Activated naive CD8-positive, alpha-beta T cell treated with anti-CD3 and anti-CD28 coated beads, Interleukin-2, amount 10 ng/mL, durations not matched to agents 7 days and 5 days (primary cell): Measurements from ENCODE around the gene TRIM27. TPM values are rescaled to one million over a fixed set of nuclear protein-coding genes. Genes with fewer than 3 reads are reported as not detected.
"Not testable (repeated sequence)": the region's sequence is repeated elsewhere in the genome, so short reads cannot be mapped to it uniquely, and the experiment has no call there.

ENCODE experiments used
- ATAC-seq: fragments of 150-1000 bp; cut with Tn5 transposase; one replicate; pipeline ENCODE4 v1.10.0; 2021; ENCODE audit warnings: low read depth, moderate library complexity
- POLR2A ChIA-PET: fragments of 350-600 bp; sonication (Branson Sonifier 250); formaldehyde crosslinking; loops from one replicate; lab custom pipeline; 2021; ENCODE audit warnings: antibody characterized with exemption; lab: Charles Lee
- DNase-seq: peaks from one replicate; pipeline ENCODE4 v3.0.0; 2021
- H3K27ac Mint-ChIP-seq: one replicate; pipeline ENCODE4 v1.8.0; 2022; ENCODE audit warnings: mild to moderate bottlenecking, mixed read lengths
- H3K27me3 Mint-ChIP-seq: one replicate; pipeline ENCODE4 v1.8.0; 2022; ENCODE audit warnings: mild to moderate bottlenecking, moderate library complexity, mixed read lengths
- H3K36me3 Mint-ChIP-seq: one replicate; pipeline ENCODE4 v1.8.0; 2021; ENCODE audit warnings: mild to moderate bottlenecking, mixed read lengths
- H3K4me1 Mint-ChIP-seq: one replicate; pipeline ENCODE4 v1.8.0; 2021; ENCODE audit warnings: mixed read lengths
- H3K4me3 Mint-ChIP-seq: one replicate; pipeline ENCODE4 v1.8.0; 2022; ENCODE audit warnings: mild to moderate bottlenecking, moderate library complexity, mixed read lengths
- H3K9me3 Mint-ChIP-seq: one replicate; pipeline ENCODE4 v1.8.0; 2021; ENCODE audit warnings: mixed read lengths
- total RNA-seq, 2 experiments: library from RNA; stranded (reverse); gene quantifications; one replicate each; pipeline ENCODE4 v1.2.3, GENCODE V29; 2021

TRIM27 gene
- total RNA-seq, 2 experiments from 2014 or later, result 64.4 to 67.1 TPM

DNA sequence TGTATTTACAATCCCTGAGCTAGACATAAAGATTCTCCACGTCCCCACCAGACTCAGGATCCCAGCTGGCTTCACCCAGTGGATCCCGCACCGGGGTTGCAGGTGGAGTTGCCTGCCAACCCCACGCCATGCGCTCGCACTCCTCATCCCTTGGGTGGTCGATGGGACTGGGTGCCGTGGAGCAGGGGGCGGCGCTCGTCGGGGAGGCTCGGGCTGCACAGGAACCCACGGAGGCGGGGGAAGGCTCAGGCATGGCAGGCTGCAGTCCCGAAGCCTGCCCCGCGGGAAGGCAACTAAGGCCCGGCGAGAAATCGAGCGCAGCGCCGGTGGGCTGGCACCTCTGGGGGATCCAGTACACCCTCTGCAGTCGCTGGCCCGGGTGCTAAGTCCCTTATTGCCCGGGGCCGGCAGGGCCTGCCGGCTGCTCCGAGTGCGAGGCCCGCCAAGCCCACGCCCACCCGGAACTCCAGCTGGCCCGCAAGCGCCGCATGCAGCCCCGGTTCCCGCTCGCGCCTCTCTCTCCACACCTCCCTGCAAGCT is 25.9 kb upstream of the TRIM27 start:
- peaks cover 23% of the 10 kb centered on the region for H3K4me1 Mint-ChIP-seq
- POLR2A ChIA-PET, result interaction anchor here (0.6 kb wide), 1 partner anchor 1059 kb away, joined by 3 read pairs; no protein-coding TSS in a partner anchor
- not testable (repeated sequence) for H3K9me3 Mint-ChIP-seq, H3K27me3 Mint-ChIP-seq, H3K27ac Mint-ChIP-seq, H3K36me3 Mint-ChIP-seq, DNase-seq, H3K4me3 Mint-ChIP-seq, ATAC-seq

DNA sequence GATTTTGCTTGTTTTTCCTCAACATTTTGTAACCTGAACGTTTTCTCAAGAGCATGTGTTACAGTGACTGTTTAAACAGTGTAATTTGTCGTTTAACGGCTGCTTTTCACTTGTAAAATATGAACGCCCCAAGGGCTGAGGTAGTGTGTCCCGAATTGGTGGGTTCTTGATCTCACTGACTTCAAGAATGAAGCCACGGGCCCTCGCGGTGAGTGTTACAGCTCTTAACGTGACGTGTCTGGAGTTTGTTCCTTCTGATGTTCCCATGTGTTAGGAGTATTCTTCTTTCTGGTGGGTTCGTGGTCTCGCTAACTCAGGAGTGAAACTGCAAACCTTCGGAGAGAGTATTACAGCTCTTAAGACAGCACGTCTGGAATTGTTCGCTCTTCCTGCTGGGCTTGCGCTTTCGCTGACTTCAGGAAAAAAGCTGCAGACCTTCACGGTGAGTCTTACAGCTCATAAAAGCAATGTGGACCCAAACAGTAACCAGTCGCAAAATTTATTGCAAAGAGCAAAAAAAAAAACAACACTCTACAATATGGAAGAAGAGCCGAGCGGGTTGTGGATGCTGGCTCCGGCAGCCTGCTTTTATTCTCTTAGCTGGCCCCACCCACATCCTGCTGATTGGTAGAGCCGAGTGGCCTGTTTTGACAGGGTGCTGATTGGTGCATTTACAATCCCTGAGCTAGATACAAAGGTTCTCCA is 25.1 kb upstream of the TRIM27 start:
- Mint-ChIP-seq H3K4me1 (peaks cover 24% of the 10 kb centered on the region), H3K36me3 (no peaks in the 10 kb centered on the region), H3K27ac (no peak overlapping the region), H3K4me3 (no peak overlapping the region), H3K9me3 (no peaks in the 10 kb centered on the region), H3K27me3 (peaks cover 5% of the 10 kb centered on the region)
- POLR2A ChIA-PET, result interaction anchor here (0.6 kb wide), 1 partner anchor 1058 kb away, joined by 3 read pairs; no protein-coding TSS in a partner anchor
- ATAC-seq, result no peak
- no peak for DNase-seq

DNA sequence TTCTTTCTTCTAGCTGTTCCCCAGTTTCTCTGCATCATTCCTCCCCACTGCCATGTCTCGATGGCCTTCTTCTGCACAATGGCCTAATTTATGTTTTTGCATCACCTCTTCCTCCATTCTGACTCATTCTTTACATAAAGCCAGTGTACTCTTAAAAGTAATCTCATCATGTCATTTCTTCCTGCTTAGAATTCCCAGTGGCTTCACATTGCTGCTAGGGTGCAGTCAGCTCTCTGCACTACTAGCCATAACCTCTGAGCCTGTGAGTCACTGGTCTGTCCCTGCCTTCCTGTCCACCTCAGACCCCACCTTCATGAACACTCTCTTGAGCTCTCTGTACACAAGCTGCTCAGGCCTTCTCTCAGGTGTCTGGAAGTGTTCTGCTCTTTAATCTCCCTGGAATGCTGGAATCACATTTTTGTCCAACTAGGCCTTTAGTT is 24.1 kb upstream of the TRIM27 start:
- Mint-ChIP-seq H3K36me3 (no peaks in the 10 kb centered on the region), H3K27me3 (peaks cover 5% of the 10 kb centered on the region), H3K4me3 (no peak overlapping the region), H3K9me3 (no peaks in the 10 kb centered on the region), H3K27ac (no peak overlapping the region), H3K4me1 (peaks cover 26% of the 10 kb centered on the region)
- POLR2A ChIA-PET, result no interaction called here
- no peak for DNase-seq
- ATAC-seq, result no peak

DNA sequence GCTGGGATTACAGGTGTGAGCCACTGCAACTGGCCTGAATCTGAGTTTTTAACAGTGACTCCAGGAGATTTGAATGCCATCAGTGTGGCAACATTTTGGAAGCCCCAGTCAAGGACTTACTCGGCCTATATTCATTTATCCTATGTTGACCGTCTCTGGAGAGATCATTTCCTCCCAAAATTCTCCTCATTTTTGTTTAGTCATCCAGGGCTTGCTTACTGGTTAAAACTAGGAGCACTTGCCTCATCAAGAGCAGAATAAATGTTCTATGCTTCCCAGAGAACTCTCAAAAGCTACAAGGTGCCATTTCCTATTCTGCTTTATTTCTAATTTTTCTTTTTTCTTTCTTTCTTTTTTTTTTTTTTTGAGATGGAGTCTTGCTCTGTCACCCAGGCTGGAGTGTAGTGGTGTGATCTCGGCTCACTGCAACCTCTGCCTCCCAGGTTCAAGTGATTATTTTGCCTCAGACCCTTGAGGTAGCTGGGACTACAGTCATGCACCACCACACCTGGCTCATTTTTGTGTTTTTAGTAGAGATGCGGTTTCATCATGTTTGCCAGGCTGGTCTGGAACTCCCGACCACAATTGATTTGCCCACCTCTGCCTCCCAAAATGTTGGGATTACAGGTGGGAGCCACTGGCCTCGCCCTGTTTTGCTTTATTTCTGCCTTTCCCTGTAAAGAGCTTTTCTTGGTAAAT is 23.4 kb upstream of the TRIM27 start:
- Mint-ChIP-seq H3K27ac (no peak overlapping the region), H3K9me3 (no peaks in the 10 kb centered on the region)
- ATAC-seq, result no peak

DNA sequence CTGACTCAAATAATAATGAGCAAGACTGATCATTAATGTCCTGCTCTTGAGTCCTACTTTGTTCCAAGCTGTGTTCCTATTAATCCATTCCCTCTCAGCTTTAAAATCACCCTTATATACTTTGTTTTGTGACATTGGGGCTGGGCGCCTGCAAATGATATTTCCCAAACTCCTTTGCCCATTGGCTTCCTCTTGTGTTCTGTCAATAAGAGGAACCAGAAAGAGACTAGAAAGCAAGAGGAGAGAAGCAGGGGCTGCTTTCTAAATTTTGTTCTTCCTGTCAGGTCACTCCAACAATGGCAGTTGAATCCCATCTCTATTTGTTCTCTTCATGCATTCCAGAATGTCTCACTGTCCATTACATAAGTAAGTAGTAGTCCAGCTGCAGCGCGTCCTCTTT is 21.6 kb upstream of the TRIM27 start:
- POLR2A ChIA-PET, result interaction anchor here (0.5 to 1.4 kb wide), 3 partner anchors 8 to 79 kb away, joined by 3 to 4 read pairs (median 3); partner anchors contain the start of gene TRIM27
- Mint-ChIP-seq H3K4me3 (no peak overlapping the region), H3K27me3 (peaks cover 4% of the 10 kb centered on the region), H3K36me3 (no peaks in the 10 kb centered on the region), H3K9me3 (no peaks in the 10 kb centered on the region), H3K27ac (no peak overlapping the region), H3K4me1 (peaks cover 30% of the 10 kb centered on the region)
- no peak for DNase-seq
- ATAC-seq, result no peak

More for the DNA sequence above, 23.4 kb upstream of the TRIM27 start:
- H3K36me3 Mint-ChIP-seq, result no peaks in the 10 kb centered on the region
- POLR2A ChIA-PET, result no interaction called here
- H3K4me1 Mint-ChIP-seq, result peaks cover 28% of the 10 kb centered on the region
- no peak for DNase-seq
- peaks cover 4% of the 10 kb centered on the region for H3K27me3 Mint-ChIP-seq
- H3K4me3 Mint-ChIP-seq, result no peak overlapping the region

DNA sequence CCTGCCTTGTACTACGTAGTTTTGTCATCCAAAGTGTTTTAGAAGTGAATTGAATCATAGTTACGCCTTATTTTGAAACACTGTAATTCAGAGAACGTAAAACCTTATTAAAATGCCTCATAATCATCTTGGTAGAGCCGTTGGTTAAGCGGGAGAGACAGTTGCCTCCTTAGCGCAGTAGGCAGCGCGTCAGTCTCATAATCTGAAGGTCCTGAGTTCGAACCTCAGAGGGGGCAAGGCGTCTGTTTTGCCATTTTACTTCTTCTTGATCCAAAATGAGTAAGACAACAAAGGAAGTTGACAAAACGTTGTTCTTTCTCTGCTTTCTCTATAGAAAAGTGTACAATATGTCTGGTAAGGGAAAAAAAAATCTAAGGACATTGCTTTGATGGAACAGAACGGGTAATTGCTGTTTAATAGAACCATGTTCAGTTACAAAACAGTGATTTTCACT is 20.7 kb upstream of the TRIM27 start:
- H3K9me3 Mint-ChIP-seq, result no peaks in the 10 kb centered on the region
- POLR2A ChIA-PET, result no interaction called here
- H3K27me3 Mint-ChIP-seq, result peaks cover 4% of the 10 kb centered on the region
- peak overlapping the region; percentile 83 for H3K4me3 Mint-ChIP-seq
- peak; percentile 13 for ATAC-seq
- peak overlapping the region; percentile 87 for H3K27ac Mint-ChIP-seq
- peak; percentile 52 for DNase-seq
- peaks cover 34% of the 10 kb centered on the region for H3K4me1 Mint-ChIP-seq
- no peaks in the 10 kb centered on the region for H3K36me3 Mint-ChIP-seq

DNA sequence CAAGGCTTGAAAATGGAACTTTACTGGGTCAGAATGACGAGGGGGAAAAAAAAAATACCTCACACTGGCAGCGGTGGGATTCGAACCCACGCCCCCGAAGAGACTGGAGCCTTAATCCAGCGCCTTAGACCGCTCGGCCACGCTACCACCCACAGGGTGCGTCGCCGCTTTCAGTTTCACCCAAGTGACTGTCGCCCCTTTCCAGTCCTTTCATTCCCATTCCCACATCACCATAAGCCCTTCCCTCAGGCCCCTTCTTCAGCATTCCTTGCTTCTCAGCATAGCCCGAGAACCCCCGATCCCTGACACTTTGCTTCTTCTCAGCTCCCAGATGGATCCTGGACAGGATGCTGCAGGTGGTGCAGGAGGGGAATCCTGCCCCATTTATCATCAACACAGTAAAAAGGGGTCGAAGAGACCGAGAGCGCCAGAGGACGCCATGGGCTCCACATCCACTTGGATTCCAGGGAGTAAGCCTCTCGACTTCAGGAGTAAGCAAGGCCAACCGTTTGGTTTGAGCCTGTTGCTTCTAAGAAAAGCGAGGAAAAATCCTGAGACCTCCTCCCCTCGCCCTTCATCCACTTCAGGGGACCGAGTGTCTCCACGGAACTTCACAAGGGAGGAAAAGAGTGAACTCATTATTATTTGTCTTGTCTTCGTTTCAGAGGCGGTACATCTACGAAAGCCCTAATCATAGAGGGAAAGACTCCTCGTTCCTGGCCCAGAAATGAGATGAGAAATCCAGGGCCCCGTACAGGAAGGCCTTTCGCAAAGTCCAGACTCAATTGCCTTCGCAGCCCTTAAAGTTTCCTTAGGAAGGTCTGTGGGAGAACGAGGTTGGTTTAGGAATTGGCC is 20.0 kb upstream of the TRIM27 start:
- H3K4me1 Mint-ChIP-seq, result peaks cover 36% of the 10 kb centered on the region
- peak; percentile 77 for DNase-seq
- ATAC-seq, result peak; percentile 19
- H3K9me3 Mint-ChIP-seq, result no peaks in the 10 kb centered on the region
- POLR2A ChIA-PET, result no interaction called here
- H3K27me3 Mint-ChIP-seq, result peaks cover 4% of the 10 kb centered on the region
- H3K4me3 Mint-ChIP-seq, result peak overlapping the region; percentile 83
- no peaks in the 10 kb centered on the region for H3K36me3 Mint-ChIP-seq
- H3K27ac Mint-ChIP-seq, result peak overlapping the region; percentile 87

DNA sequence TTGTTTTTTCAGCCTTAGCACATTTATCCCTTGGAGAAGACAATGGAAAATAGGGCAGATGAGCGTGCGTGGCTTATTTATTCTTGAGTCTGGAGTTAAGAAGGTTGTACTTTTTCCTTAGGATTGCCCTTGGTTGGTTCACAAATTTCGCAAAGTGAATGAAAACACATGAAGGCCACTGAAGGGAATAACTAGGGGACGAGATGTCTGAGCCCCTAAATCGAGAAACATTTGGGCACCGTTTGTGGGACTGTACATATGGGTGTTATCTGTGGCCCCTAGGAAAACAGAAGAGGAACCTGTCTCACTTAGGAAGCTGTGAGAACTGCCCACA is 19.4 kb upstream of the TRIM27 start:
- DNase-seq (no peak), ATAC-seq (no peak)
- Mint-ChIP-seq H3K4me3 (peak overlapping the region; percentile 83), H3K36me3 (no peaks in the 10 kb centered on the region), H3K27ac (peak overlapping the region; percentile 87), H3K27me3 (peaks cover 4% of the 10 kb centered on the region), H3K4me1 (peaks cover 36% of the 10 kb centered on the region), H3K9me3 (no peaks in the 10 kb centered on the region)
- POLR2A ChIA-PET, result no interaction called here

DNA sequence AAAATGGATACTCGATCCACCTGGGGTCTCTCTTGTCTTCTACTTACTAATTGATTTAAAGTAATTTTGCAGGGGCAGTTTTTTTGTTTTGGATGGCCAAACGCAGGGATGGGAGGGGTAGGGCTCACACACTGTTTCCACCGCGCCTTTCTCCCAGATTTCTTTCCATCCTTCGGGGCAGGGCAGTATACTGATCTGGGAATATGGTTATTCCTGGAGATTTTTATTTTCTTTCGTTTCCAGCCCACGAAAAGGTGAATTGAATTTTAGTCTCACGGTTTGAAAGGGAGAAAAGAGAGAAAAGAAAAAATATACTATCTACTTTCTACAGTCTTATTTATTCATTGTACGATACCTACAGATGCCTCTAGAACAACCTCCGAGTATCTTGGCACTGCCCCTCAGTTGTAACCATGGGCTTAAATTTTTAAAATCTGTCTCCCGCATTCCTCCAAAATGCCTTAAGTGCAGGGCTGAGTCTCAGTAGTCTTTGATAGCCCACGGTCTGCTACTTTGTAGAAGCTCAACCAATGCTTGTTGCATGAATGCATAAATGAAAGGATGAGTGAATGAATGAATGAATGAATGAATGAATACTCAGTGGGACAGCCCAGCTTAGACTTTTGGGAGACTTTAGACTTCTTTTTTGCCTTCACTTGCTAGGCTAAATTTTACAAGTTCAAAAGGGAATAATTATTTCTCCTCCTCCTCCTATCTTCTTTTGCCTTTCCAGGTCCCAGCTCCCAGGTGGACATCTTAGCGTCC is 18.1 kb upstream of the TRIM27 start:
- ATAC-seq (no peak), DNase-seq (no peak)
- peak overlapping the region; percentile 86 for H3K4me3 Mint-ChIP-seq
- H3K27ac Mint-ChIP-seq, result peak overlapping the region; percentile 95
- no peaks in the 10 kb centered on the region for H3K36me3 Mint-ChIP-seq
- POLR2A ChIA-PET, result interaction anchor here (1.0 to 4.6 kb wide), 9 partner anchors 19 to 1049 kb away, joined by 3 to 39 read pairs (median 6); partner anchors contain the start of gene TRIM27
- no peaks in the 10 kb centered on the region for H3K9me3 Mint-ChIP-seq
- peaks cover 4% of the 10 kb centered on the region for H3K27me3 Mint-ChIP-seq
- peaks cover 37% of the 10 kb centered on the region for H3K4me1 Mint-ChIP-seq

DNA sequence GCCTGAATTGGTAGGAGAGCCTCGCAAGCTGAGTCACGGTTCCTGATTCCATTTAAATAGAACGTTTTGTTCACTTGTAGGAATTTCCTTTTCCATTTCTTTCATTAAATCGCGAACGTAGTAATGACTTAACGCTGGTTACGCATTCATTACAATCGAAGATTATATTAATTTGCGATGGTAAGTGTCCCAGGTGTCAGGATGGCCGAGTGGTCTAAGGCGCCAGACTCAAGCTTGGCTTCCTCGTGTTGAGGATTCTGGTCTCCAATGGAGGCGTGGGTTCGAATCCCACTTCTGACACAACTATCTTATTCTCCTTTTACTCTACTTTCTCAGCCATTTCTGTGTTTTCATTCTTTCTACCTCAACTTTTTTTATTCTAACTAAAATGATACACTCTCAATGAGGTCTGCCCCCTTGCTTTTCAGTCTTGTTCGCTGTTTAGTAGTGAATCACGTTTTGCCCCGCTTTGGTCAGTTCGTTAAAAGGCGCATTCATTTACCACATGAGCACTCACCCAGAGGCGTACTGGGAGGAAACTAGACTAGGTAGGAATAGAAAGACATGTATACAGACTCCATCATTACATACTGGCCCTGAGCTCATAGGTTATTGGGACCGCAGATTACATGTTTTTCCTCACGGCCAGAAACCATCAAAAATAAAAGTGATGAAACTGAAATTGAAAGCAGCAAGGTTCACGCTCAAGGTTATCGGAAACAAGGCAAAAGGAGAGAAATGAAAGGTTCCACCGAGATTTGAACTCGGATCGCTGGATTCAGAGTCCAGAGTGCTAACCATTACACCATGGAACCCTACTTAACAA is 17.3 kb upstream of the TRIM27 start:
- Mint-ChIP-seq H3K4me3 (peak overlapping the region; percentile 86), H3K9me3 (no peaks in the 10 kb centered on the region), H3K27ac (peak overlapping the region; percentile 95), H3K27me3 (peaks cover 4% of the 10 kb centered on the region), H3K4me1 (peaks cover 36% of the 10 kb centered on the region), H3K36me3 (no peaks in the 10 kb centered on the region)
- DNase-seq (peak; percentile 60), ATAC-seq (peak; percentile 66)
- POLR2A ChIA-PET, result interaction anchor here (1.0 to 4.6 kb wide), 13 partner anchors 18 to 1074 kb away, joined by 3 to 39 read pairs (median 5); partner anchors contain the start of gene TRIM27

DNA sequence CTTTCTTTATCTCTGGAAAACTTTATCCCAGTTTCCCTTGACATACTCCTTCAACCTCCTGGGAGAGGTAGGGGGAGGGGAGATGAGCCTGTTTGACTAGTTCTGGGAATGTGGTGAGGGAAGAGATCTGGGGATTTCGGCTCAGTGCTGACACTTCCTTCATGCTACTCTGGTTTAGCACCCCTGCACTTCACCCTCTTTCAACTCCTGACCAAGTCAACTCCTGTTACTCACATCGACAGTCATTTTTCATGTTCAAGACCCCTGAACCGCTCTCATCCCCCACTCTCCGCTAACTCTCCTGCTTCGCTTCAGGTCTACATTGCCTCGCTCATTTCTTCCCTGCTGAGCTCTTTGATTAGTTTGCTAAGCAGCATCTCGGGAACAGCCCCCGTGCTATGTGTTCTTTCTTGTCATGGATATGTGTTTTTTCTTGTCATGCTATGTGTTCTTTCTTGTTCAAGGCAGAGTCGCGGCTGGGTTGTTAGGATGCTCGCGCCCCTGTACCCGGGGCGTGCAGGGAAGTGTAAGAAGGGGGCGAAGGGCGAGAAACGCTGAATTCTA is 16.6 kb upstream of the TRIM27 start:
- Mint-ChIP-seq H3K27ac (peak overlapping the region; percentile 95), H3K4me1 (peaks cover 36% of the 10 kb centered on the region), H3K27me3 (peaks cover 4% of the 10 kb centered on the region), H3K4me3 (peak overlapping the region; percentile 86), H3K36me3 (no peaks in the 10 kb centered on the region), H3K9me3 (no peaks in the 10 kb centered on the region)
- DNase-seq (peak; percentile 58), ATAC-seq (peak; percentile 31)
- POLR2A ChIA-PET, result interaction anchor here (1.0 to 4.6 kb wide), 10 partner anchors 17 to 1074 kb away, joined by 3 to 39 read pairs (median 5); partner anchors contain the start of gene TRIM27
